Gastroesophageal sphincter (tissue), 3 donors: Measurements from ENCODE around the gene PCGF1.
A peak's percentile ranks its signal among the peaks of the same experiment; 100 is the strongest.

Experiments
- POLR2A ChIP-seq, 2 donors: fragments of 450-650 bp; IDR thresholded peaks; one replicate each; pipeline ENCODE4 v1.6.1; 2017; ENCODE audit warnings: antibody characterized with exemption in 2 of 2, mild to moderate bottlenecking in 2 of 2, moderate library complexity in 1 of 2
- POLR2AphosphoS5 ChIP-seq: sonication (generic); formaldehyde crosslinking; IDR thresholded peaks from one replicate; pipeline ENCODE4 v1.6.1; 2017; ENCODE audit warnings: antibody characterized with exemption
- TF ChIP-seq, protein P1 (sequence below), 4 experiments: fragments of 200-600 bp in 2 of 4; fragments of 450-650 bp in 2 of 4; sonication (generic) in 1 of 4; IDR thresholded peaks; one replicate each; pipeline ENCODE4 v1.5.1; 2017 to 2019; ENCODE audit warnings: antibody characterized with exemption in 4 of 4, mild to moderate bottlenecking in 2 of 4, moderate library complexity in 2 of 4

DNA sequence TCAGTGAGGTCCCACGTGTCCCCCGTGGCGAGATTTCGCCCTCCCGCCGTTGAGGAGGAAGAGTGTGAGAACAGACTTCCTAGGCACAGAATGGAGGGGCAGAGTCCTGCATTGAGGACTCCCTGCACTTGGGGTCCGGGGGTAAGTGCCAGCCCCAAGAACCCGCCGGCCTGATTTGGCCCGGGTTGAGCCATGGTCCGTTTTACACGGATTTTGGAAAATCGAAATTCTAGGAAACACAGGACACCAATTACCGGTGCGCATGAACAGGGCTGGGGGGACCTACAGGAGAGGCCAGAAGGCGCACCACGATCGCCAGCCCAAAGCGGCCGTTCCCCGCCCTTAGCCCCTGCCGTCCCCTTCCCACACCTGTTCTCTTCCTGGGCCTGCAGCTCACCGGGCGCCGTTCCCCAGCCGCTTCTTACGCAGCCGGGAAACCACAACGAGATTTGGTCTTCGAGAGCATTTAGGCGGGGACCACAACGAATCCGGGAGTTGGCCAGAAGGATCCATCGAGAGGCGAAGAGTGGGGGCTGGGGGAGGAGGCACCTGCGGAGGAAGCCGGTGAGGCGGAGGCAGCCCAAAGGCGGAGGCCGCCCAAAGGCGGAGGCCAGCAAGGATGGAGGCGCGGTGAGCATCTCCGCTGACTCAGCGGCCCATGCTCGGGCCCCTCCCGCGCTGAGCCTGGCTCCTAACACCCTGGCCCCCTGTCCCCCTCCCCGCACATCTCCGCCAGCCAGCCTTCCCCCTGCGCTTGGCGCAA lies 6.3 kb upstream of the PCGF1 start:
- peak; percentile 75 for TF ChIP-seq POLR2AphosphoS5
- TF ChIP-seq, protein P1, sequence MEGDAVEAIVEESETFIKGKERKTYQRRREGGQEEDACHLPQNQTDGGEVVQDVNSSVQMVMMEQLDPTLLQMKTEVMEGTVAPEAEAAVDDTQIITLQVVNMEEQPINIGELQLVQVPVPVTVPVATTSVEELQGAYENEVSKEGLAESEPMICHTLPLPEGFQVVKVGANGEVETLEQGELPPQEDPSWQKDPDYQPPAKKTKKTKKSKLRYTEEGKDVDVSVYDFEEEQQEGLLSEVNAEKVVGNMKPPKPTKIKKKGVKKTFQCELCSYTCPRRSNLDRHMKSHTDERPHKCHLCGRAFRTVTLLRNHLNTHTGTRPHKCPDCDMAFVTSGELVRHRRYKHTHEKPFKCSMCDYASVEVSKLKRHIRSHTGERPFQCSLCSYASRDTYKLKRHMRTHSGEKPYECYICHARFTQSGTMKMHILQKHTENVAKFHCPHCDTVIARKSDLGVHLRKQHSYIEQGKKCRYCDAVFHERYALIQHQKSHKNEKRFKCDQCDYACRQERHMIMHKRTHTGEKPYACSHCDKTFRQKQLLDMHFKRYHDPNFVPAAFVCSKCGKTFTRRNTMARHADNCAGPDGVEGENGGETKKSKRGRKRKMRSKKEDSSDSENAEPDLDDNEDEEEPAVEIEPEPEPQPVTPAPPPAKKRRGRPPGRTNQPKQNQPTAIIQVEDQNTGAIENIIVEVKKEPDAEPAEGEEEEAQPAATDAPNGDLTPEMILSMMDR (IDR thresholded peaks at IDR 0.05) = no peak
- no peak for TF ChIP-seq POLR2A (IDR thresholded peaks at IDR 0.05)
